HepG2 (cell line): ENCODE data around the gene INTS1.

ENCODE experiments used
- SOX5 ChIP-seq: IDR thresholded peaks from 2 replicates; pipeline ENCODE4 v1.6.1; 2016; ENCODE audit warnings: borderline replicate concordance
- ZNF629 ChIP-seq: sonication (generic); formaldehyde crosslinking; conservative IDR thresholded peaks from 2 replicates; pipeline ENCODE4 v1.5.0; 2020; ENCODE audit warnings: missing genetic modification reagents
- ZNF773 ChIP-seq: sonication (generic); formaldehyde crosslinking; IDR thresholded peaks from 2 replicates; pipeline ENCODE4 v1.4.0; 2020; ENCODE audit warnings: missing genetic modification reagents, borderline replicate concordance
- TF ChIP-seq, protein P1 (sequence below): sonication (generic); formaldehyde crosslinking; IDR thresholded peaks from 2 replicates; pipeline ENCODE4 v1.5.0; 2020; ENCODE audit warnings: missing genetic modification reagents, mild to moderate bottlenecking, borderline replicate concordance
- TF ChIP-seq, protein P2 (sequence below): sonication (generic); formaldehyde crosslinking; IDR thresholded peaks from 2 replicates; pipeline ENCODE4 v1.5.0; 2020; ENCODE audit warnings: mild to moderate bottlenecking, missing genetic modification reagents, moderate library complexity

DNA sequence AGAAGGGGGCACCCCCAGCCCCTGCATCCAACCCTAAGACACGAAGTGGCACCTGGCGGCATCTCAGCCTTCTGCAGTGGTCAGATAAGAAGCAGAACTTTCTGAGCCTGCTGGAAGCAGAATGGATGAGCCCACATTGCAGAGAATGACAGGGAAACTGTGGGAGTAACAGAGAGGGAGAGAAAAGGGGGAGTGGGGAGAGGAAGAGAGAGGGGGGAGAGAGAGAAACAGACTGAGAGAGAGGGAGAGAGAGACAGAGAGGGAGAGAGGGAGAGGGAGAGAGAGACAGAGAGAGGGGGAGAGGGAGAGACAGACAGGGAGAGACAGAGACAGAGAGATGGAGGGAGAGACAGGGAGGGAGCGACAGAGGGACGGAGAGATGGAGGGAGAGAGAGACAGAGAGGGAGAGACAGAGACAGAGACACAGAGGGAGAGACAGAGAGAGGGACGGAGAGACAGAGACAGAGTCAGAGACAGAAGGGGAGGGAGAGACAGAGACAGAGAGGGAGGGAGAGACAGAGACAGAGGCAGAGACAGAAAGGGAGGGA, 80.9 kb downstream of the INTS1 start:
- TF ChIP-seq SOX5 (CRISPR knock-in tag): no peak
- no peak for TF ChIP-seq ZNF629 (CRISPR knock-in tag)
- TF ChIP-seq, protein P1, sequence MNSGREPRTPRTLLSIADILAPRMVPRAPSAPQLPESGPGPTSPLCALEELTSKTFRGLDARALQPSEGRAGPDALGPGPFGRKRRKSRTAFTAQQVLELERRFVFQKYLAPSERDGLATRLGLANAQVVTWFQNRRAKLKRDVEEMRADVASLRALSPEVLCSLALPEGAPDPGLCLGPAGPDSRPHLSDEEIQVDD (CRISPR knock-in tag): no peak
- no peak for TF ChIP-seq ZNF773 (CRISPR knock-in tag)
- TF ChIP-seq, protein P2, sequence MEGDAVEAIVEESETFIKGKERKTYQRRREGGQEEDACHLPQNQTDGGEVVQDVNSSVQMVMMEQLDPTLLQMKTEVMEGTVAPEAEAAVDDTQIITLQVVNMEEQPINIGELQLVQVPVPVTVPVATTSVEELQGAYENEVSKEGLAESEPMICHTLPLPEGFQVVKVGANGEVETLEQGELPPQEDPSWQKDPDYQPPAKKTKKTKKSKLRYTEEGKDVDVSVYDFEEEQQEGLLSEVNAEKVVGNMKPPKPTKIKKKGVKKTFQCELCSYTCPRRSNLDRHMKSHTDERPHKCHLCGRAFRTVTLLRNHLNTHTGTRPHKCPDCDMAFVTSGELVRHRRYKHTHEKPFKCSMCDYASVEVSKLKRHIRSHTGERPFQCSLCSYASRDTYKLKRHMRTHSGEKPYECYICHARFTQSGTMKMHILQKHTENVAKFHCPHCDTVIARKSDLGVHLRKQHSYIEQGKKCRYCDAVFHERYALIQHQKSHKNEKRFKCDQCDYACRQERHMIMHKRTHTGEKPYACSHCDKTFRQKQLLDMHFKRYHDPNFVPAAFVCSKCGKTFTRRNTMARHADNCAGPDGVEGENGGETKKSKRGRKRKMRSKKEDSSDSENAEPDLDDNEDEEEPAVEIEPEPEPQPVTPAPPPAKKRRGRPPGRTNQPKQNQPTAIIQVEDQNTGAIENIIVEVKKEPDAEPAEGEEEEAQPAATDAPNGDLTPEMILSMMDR (CRISPR knock-in tag): no peak
